Islet of Langerhans (tissue), 1 donor: ENCODE measurements around the gene CUZD1.

ENCODE experiments used
- FAIRE-seq: peaks from one replicate; lab custom pipeline; 2011; peaks lifted over from hg19 to GRCh38; lab: Jason Lieb, UNC

CUZD1 gene

DNA sequence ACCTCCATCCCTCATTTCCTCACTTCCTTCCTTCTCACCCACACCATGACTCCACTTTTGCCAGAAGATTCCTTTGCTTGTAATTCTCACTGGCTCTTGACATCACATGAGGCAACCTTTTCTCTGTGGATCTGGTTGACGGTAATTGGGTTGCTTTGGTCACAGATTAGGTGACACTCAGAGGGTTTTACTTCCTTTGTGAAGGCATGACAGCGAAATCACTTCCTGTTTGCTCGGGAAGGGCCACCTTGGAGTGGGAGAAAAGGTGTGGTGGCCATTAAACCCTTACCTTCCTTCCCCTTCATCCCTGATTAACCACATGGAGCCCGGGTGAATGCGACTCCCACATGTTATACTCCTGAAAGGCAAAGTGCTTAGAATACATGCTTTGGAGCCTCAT lies 30.2 kb downstream of the CUZD1 start:
- no peak for FAIRE-seq

GRCh38 chr10:122814493-122814892 lies 31.2 kb downstream of the CUZD1 start:
- no peak for FAIRE-seq

GRCh38 chr10:122812751-122813150 lies 32.9 kb downstream of the CUZD1 start:
- FAIRE-seq, result no peak

- FAIRE-seq, result no peak
Measured at GRCh38 chr10:122802282-122802681, 43.4 kb downstream of the CUZD1 start.

- FAIRE-seq, result no peak
Measured at GRCh38 chr10:122798704-122799231, 46.9 kb downstream of the CUZD1 start.

GRCh38 chr10:122796796-122797195 lies 48.9 kb downstream of the CUZD1 start:
- FAIRE-seq, result no peak

DNA sequence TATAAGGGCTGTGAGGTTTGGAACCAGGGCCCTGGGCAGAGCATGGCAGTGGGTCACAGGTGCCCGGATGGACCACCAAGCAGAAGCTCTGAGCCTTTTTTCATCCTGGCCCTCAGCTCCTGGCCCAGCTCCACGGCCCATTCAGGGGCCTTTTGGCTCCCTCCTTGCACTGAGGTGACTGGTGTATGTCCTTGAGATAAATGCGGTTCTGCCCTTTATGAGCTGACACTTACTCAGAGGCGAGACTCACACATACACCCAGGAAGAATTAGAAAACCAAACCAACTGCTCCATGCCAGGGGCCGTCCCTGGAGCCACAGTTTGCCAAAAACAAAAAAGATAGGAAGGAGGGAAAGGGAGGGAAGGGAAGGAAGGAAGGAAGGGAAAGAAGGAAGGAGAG lies 49.7 kb downstream of the CUZD1 start:
- no peak for FAIRE-seq

GRCh38 chr10:122786269-122786668 lies 59.4 kb downstream of the CUZD1 start:
- FAIRE-seq, result no peak

- FAIRE-seq, result no peak
Measured at GRCh38 chr10:122782911-122783310, 62.7 kb downstream of the CUZD1 start.
